Endothelial cell of umbilical vein (primary cell): ENCODE results near the gene RALA. TPM values are rescaled to one million over a fixed set of nuclear protein-coding genes. Genes with fewer than 3 reads are reported as not detected.
A peak's percentile ranks its signal among the peaks of the same experiment; 100 is the strongest.

Source experiments
- BruUV-seq: library from RNA; stranded (reverse); fragments of 400-500 nt; replicated peaks from 2 replicates; lab custom pipeline; 2021; lab: Mats Ljungman, UMichigan
- CTCF ChIA-PET: fragments of 300-600, 350-600 bp; sonication (Branson Sonifier 250); formaldehyde crosslinking; loops from one replicate; lab custom pipeline; 2021; ENCODE audit warnings: antibody characterized with exemption, inconsistent platforms; lab: Charles Lee
- POLR2A ChIA-PET: fragments of 300-600, 350-600 bp; sonication (Branson Sonifier 250); formaldehyde crosslinking; loops from one replicate; lab custom pipeline; 2021; ENCODE audit warnings: antibody characterized with exemption, inconsistent platforms; lab: Charles Lee
- DNase-seq: peaks from one replicate; pipeline ENCODE4 v3.0.0-alpha.2; 2011; ENCODE audit warnings: low read depth, low spot score
- FAIRE-seq: peaks from 2 replicates; lab custom pipeline; 2011; peaks lifted over from hg19 to GRCh38; lab: Jason Lieb, UNC
- H2AFZ ChIP-seq: 2 replicates; pipeline ENCODE4 v1.6.0; 2012; ENCODE audit warnings: low read depth, low read length, control low read depth, inconsistent platforms
- H3K27ac ChIP-seq: 2 replicates; pipeline ENCODE4 v1.5.1; 2011; ENCODE audit warnings: low read depth, mild to moderate bottlenecking, control low read depth, low read length, moderate library complexity; ENCODE audit not compliant: insufficient read depth
- H3K27me3 ChIP-seq, 2 experiments: 2 replicates each; pipeline versions ENCODE4 v1.6.0 to v1.6.1; 2011; ENCODE audit warnings: low read length in 2 of 2, mixed read lengths in 1 of 2; ENCODE audit not compliant: control insufficient read depth in 2 of 2, insufficient read depth in 2 of 2
- H3K36me3 ChIP-seq, 2 experiments: 2 replicates in 1 of 2; 3 replicates in 1 of 2; pipeline ENCODE4 v1.5.1; 2011; ENCODE audit warnings: low read length in 2 of 2, mild to moderate bottlenecking in 1 of 2, moderate library complexity in 1 of 2; ENCODE audit not compliant: control insufficient read depth in 2 of 2, insufficient read depth in 2 of 2; ENCODE audit errors: extremely low read depth in 1 of 2
- H3K4me1 ChIP-seq: 3 replicates; pipeline ENCODE4 v1.5.1; 2011; ENCODE audit warnings: mild to moderate bottlenecking, low read length; ENCODE audit not compliant: control insufficient read depth, insufficient read depth; ENCODE audit errors: extremely low read depth
- H3K4me2 ChIP-seq: 2 replicates; pipeline ENCODE4 v1.6.1; 2011; ENCODE audit warnings: low read length, control low read depth, mixed read lengths; ENCODE audit not compliant: insufficient read depth
- H3K4me3 ChIP-seq, 3 experiments: fragments of 200-600 bp in 1 of 3; sonication (generic), shearing (Covaris generic) in 1 of 3; replicated peaks in 1 of 3; 2 replicates each; pipeline ENCODE4 v1.5.1; 2011 to 2016; ENCODE audit warnings: control low read depth in 3 of 3, low read length in 3 of 3, mild to moderate bottlenecking in 2 of 3, inconsistent platforms in 1 of 3, low read depth in 1 of 3, moderate library complexity in 1 of 3; ENCODE audit not compliant: insufficient read depth in 1 of 3
- H3K79me2 ChIP-seq: 2 replicates; pipeline ENCODE4 v1.6.0; 2012; ENCODE audit warnings: low read length, inconsistent platforms; ENCODE audit not compliant: control insufficient read depth, insufficient read depth
- H3K9ac ChIP-seq: replicated peaks from 2 replicates; pipeline ENCODE3; 2011; ENCODE audit warnings: low read length, control low read depth; ENCODE audit not compliant: insufficient read depth; ENCODE audit errors: extremely low read depth
- H3K9me1 ChIP-seq: replicated peaks from 3 replicates; pipeline ENCODE4 v1.6.0; 2011; ENCODE audit warnings: mild to moderate bottlenecking, low read length; ENCODE audit not compliant: control insufficient read depth, insufficient read depth; ENCODE audit errors: extremely low read depth
- H3K9me3 ChIP-seq: replicated peaks from 2 replicates; pipeline ENCODE4 v1.5.1; 2012; ENCODE audit warnings: low read length, inconsistent platforms; ENCODE audit not compliant: control insufficient read depth, insufficient read depth
- H4K20me1 ChIP-seq: replicated peaks from 2 replicates; pipeline ENCODE3; 2011; ENCODE audit warnings: mild to moderate bottlenecking, low read length; ENCODE audit not compliant: control insufficient read depth, insufficient read depth; ENCODE audit errors: extremely low read depth
- EZH2 ChIP-seq: IDR thresholded peaks from 2 replicates; pipeline ENCODE4 v1.6.1; 2012; ENCODE audit warnings: borderline replicate concordance, low read depth, mild to moderate bottlenecking, moderate library complexity, low read length, inconsistent platforms; ENCODE audit not compliant: severe bottlenecking
- FOS ChIP-seq: IDR thresholded peaks from 2 replicates; pipeline ENCODE4 v1.6.1; 2011; ENCODE audit warnings: mild to moderate bottlenecking, low read length, moderate library complexity, borderline replicate concordance; ENCODE audit not compliant: insufficient read depth
- GATA2 ChIP-seq: IDR thresholded peaks from 2 replicates; pipeline ENCODE4 v1.7.0; 2011; ENCODE audit warnings: low read depth, mild to moderate bottlenecking, moderate library complexity, mixed read lengths, low read length; ENCODE audit not compliant: insufficient read length, insufficient read depth
- JUN ChIP-seq: IDR thresholded peaks from 2 replicates; pipeline ENCODE4 v1.6.1; 2011; ENCODE audit warnings: borderline replicate concordance, low read depth; ENCODE audit not compliant: insufficient read length, insufficient read depth
- MAX ChIP-seq: IDR thresholded peaks from 2 replicates; pipeline ENCODE4 v1.6.1; 2011; ENCODE audit not compliant: insufficient read depth, insufficient read length
- MYC ChIP-seq: IDR thresholded peaks from one replicate; pipeline ENCODE4 v1.6.1; 2011; ENCODE audit warnings: mild to moderate bottlenecking, low read depth, low read length
- POLR2A ChIP-seq: IDR thresholded peaks from 2 replicates; pipeline ENCODE4 v1.6.1; 2012; ENCODE audit warnings: low read depth, mild to moderate bottlenecking, control low read depth, low read length
- POLR2AphosphoS5 ChIP-seq: IDR thresholded peaks from 2 replicates; pipeline ENCODE4 v1.6.1; 2012; ENCODE audit warnings: low read depth, mild to moderate bottlenecking, control low read depth, low read length, moderate library complexity; ENCODE audit not compliant: insufficient read depth
- dilution Hi-C: fragments of 300-500 bp; cut with MboI; formaldehyde crosslinking; loops from one replicate; pipeline ENCODE4 v1.15.0; 2019; ENCODE audit warnings: low sequenced_read_pairs; ENCODE audit not compliant: extremely low pct_ligation_motif_present
- intact Hi-C: fragments of 100-400 bp; cut with micrococcal nuclease; formaldehyde crosslinking; loops from one replicate; pipeline ENCODE4 v1.10.0; 2022
- polyA plus RNA-seq, 4 experiments: library from polyadenylated mRNA; depleted of rRNA in 3 of 4; stranded (reverse) in 3 of 4; unstranded in 1 of 4; fragments of >200 nt; gene quantifications; 2 replicates each; pipeline versions ENCODE4 v1.2.1 to v1.2.3, GENCODE V29; 2011 to 2012; ENCODE audit warnings: missing spikeins in 1 of 4
- total RNA-seq: library from RNA; stranded (reverse); gene quantifications from 2 replicates; pipeline ENCODE4 v1.2.3, GENCODE V29; 2021
- TF ChIP-seq, protein P1 (sequence below), 2 donors: IDR thresholded peaks; 1 replicate in 1 of 2; 2 replicates in 1 of 2; pipeline ENCODE4 v1.5.1; 2011; ENCODE audit warnings: low read length in 2 of 2, mild to moderate bottlenecking in 2 of 2, moderate library complexity in 2 of 2, control low read depth in 1 of 2, inconsistent platforms in 1 of 2, low read depth in 1 of 2; ENCODE audit not compliant: insufficient read depth in 1 of 2; ENCODE audit errors: extremely low read depth in 1 of 2

Gene RALA
- total and polyA plus RNA-seq, 2 donors (not counting 3 experiments of a cell fraction or from before 2014, with no cell fraction given) = 91.1 to 191 TPM

DNA sequence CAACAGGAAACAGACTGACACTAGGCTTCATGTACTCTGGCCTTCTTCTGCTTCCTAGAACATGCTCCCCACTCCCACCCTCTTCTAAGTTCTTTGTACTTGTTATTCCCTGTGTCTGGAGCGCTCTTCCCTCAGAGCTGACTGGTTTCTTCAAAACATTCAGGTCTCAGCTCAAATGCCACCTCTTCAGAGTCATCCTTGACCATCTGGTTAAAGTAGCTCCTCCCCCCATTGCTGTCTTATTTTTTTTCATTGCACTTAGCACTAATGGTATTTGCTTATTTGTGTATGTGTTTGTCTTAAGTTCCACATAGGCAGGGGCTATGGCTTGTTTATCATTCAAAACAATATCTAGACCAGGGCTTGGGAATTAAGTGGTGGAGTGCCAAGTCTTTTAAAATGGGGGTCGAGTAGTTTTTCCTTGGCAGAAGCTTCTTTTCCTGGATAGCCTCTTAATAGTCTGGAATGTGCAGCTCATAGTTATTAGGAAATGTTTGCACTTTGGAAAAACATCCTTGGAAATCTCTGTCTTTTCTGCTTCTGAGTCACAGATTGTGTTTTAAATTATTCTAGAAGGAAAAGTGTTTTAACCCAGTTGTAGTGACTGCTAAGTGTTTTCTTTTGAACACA lies 60.0 kb downstream of the RALA start:
- no peak overlapping the region for H3K4me3 ChIP-seq
- dilution Hi-C loops = no loop called here
- peaks cover 87% of the 10 kb centered on the region for H3K79me2 ChIP-seq
- peaks cover 13% of the 10 kb centered on the region for H4K20me1 ChIP-seq
- no peak overlapping the region for H3K9ac ChIP-seq
- H3K9me3 ChIP-seq = no peaks in the 10 kb centered on the region
- CTCF ChIA-PET = interaction anchor here (0.6 to 1.9 kb wide), 5 partner anchors 17 to 103 kb away, joined by 3 to 23 read pairs (median 5); no protein-coding TSS in a partner anchor
- peak; percentile 62 for FAIRE-seq
- intact Hi-C loops = loop anchor here (2.0 kb wide), 1 partner anchor 95 kb away; no protein-coding TSS in a partner anchor
- H3K4me2 ChIP-seq = peak overlapping the region; percentile 71
- peak; percentile 87 for DNase-seq
- TF ChIP-seq EZH2 = no peak
- peak; percentile 8 for TF ChIP-seq GATA2
- no peaks in the 10 kb centered on the region for H3K9me1 ChIP-seq
- peaks cover 5 to 9% of the 10 kb centered on the region in 2 experiments for H3K36me3 ChIP-seq
- POLR2A ChIA-PET = interaction anchor here (0.7 to 1.2 kb wide), 3 partner anchors 14 to 103 kb away, joined by 3 read pairs; no protein-coding TSS in a partner anchor
- no peak overlapping the region for H2AFZ ChIP-seq
- H3K4me1 ChIP-seq = peaks cover 62% of the 10 kb centered on the region
- no TSS peak for BruUV-seq
- H3K27me3 ChIP-seq = no peaks in the 10 kb centered on the region
- peak overlapping the region; percentile 28 for H3K27ac ChIP-seq

GRCh38 chr7:39686261-39686924 lies 63.0 kb downstream of the RALA start:
- ChIA-PET CTCF (interaction anchor here (2.7 kb wide), 1 partner anchor 106 kb away, joined by 14 read pairs; no protein-coding TSS in a partner anchor), POLR2A (no interaction called here)
- no peak overlapping the region for H3K9ac ChIP-seq
- no peak for DNase-seq
- peaks cover 6% of the 10 kb centered on the region for H4K20me1 ChIP-seq
- BruUV-seq = no TSS peak
- H3K27me3 ChIP-seq = no peaks in the 10 kb centered on the region
- H3K4me1 ChIP-seq = peaks cover 64% of the 10 kb centered on the region
- intact Hi-C loops (loop anchor here (5.0 kb wide), 1 partner anchor 61 kb away; no protein-coding TSS in a partner anchor), dilution Hi-C loops (no loop called here)
- peaks cover 74% of the 10 kb centered on the region for H3K79me2 ChIP-seq
- no peak overlapping the region for H3K4me2 ChIP-seq
- H3K36me3 ChIP-seq = peaks cover 18 to 20% of the 10 kb centered on the region in 2 experiments
- no peak overlapping the region for H3K27ac ChIP-seq
- no peaks in the 10 kb centered on the region for H3K9me3 ChIP-seq
- H3K4me3 ChIP-seq = no peak overlapping the region
- H2AFZ ChIP-seq = no peak overlapping the region
- no peak for FAIRE-seq
- H3K9me1 ChIP-seq = no peaks in the 10 kb centered on the region
- TF ChIP-seq JUN = no peak
- TF ChIP-seq POLR2A = no peak
- no peak for TF ChIP-seq GATA2
- TF ChIP-seq MAX = no peak
- TF ChIP-seq, protein P1, sequence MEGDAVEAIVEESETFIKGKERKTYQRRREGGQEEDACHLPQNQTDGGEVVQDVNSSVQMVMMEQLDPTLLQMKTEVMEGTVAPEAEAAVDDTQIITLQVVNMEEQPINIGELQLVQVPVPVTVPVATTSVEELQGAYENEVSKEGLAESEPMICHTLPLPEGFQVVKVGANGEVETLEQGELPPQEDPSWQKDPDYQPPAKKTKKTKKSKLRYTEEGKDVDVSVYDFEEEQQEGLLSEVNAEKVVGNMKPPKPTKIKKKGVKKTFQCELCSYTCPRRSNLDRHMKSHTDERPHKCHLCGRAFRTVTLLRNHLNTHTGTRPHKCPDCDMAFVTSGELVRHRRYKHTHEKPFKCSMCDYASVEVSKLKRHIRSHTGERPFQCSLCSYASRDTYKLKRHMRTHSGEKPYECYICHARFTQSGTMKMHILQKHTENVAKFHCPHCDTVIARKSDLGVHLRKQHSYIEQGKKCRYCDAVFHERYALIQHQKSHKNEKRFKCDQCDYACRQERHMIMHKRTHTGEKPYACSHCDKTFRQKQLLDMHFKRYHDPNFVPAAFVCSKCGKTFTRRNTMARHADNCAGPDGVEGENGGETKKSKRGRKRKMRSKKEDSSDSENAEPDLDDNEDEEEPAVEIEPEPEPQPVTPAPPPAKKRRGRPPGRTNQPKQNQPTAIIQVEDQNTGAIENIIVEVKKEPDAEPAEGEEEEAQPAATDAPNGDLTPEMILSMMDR (IDR thresholded peaks at IDR 0.05; ENCODE audit: extremely low read depth in 1 of 2, insufficient read depth in 1 of 2, low read depth in 1 of 2, low read length in 2 of 2) = no peak
- TF ChIP-seq FOS = no peak
- TF ChIP-seq POLR2AphosphoS5 = no peak
- no peak for TF ChIP-seq EZH2
- no peak for TF ChIP-seq MYC
